GM19035 (cell line): ENCODE data around the gene IFI27L2.
"Not testable (repeated sequence)": the region's sequence is repeated elsewhere in the genome, so short reads cannot be mapped to it uniquely, and the experiment has no call there.

Experiments
- ATAC-seq: cut with Tn5 transposase; IDR thresholded peaks from one replicate; pipeline ENCODE4 v1.9.1; 2021; ENCODE audit not compliant: unreplicated experiment

IFI27L2 gene, protein sequence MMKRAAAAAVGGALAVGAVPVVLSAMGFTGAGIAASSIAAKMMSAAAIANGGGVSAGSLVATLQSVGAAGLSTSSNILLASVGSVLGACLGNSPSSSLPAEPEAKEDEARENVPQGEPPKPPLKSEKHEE

DNA sequence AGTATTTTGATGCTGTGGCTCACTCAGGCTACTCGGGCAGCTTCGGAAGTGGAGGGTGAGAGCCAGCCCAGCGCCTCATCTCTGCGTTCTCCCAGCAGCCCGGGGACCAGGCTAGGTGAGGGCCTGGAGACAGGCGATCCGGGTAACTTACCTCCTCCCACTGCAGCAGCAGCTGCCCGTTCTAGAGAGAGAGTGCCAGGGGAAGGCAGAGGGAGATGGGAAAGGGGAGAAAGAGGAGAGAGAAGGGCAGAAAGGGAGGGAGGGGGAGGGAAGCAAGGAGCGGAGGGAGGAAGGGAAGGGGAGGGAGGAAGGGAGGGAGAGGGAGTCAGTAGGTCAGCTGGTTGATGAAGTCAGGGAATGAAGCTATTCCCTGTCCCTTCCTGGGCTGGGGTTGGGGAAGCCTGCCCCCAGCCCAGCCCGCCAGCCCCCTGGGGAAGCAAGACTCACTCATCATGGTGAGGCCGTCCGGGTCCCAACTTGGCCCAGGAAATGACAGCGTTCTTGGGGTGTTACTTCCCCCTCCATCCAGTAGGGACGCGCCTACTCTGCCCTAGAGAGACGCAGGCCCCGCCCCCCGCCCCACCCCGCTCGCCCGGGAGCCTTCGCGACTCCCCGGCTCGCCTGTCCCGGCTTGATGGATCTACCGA lies at the start of gene IFI27L2:
IFI27L2 (minus strand) TSS at position 494 of the 647 bp plus-strand sequence; CDS start at position 454, 40 bp downstream.
- peak; percentile 89 for ATAC-seq

DNA sequence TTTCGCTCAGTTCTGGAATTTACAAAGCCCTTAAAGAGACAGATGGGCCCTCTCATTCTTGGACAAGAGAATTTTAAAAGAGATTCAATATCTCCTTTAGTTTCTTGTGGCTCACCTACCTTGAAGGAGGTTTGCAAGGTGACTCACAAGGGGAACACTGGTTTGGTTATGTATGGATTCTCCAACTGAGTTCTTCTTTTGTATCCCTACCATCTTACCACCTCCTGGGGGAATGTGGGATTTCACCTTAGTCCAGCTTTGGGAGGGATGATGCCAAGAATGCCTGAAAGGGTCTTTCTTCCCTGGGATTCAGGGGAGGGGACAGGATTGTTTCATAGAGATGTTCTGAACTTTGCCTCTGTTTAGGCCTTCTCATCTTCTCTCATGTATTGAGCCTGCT lies 48.4 kb upstream of the IFI27L2 start:
- ATAC-seq = no peak

DNA sequence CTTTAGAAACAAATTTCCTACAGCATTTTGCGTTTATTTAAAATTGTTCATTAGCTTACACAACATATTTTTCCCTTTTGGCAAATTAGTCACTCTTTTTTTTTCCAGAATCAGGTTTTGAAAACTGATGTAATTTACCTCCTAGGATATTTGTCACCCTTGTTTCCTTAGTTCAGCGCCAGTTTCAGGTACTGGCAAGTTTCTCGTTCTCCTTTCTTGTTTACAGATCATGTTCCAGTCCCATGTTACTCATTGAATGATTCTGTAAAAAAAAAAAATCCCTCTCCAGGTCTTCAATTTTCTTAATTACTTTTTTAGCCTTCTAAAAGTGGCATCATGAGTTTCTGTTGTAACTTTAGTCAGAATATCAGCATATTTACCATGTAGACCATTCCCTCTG lies 47.4 kb upstream of the IFI27L2 start:
- ATAC-seq = no peak

DNA sequence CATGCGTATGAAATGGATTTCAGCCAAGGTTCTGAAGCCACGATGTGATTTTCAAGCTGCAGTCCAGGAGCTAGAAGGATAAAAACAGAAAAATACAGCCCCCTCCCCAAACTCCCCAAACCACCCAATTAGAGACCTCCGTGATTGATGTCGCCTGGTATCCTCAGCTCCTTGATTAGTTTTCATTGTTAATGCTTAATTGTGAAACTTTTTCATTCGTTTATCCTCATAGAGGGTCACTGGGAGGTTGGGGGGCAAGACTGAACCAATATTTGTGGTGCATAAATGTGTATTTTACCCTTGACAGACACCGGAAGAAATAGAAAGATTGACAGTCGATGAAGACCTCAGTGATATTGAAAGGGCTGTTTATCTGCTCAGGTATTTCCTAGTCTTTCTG lies 46.3 kb upstream of the IFI27L2 start:
- no peak for ATAC-seq

DNA sequence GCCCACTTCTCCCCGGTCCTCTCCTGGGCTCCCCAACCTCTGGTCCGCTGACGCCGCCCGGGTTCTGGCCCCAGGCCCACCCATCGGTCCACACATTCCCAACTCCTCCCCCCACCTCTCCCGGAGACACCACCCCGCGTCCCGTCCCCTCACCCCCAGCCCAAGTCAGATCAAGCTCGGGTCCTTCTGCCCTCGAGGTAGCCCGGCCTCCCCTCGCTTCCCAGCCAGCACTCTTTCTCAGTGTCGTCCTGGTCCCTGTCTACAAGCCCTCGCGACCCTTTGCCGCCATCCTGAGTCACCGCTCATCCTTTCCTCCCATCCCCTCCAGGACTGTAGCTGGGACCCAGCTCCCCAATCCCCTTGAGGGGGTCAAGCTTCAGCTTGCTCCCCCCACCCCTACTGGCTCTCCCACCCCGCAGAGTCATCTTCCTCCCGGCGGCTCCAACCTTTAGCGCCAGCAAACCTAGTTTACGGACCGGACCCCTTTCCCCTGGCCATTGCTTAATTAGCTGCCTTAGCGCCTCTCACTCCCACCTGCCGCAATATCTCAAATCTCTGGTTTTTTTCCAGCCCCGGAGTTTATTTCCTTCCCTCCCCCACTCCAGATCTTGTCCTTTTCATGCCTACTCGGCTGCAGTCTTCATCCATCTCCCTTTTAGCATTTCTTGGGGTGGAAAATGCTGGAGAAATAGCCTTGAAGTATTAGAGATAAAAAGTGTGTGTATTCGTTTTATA lies 45.8 kb upstream of the IFI27L2 start:
- ATAC-seq = no peak

DNA sequence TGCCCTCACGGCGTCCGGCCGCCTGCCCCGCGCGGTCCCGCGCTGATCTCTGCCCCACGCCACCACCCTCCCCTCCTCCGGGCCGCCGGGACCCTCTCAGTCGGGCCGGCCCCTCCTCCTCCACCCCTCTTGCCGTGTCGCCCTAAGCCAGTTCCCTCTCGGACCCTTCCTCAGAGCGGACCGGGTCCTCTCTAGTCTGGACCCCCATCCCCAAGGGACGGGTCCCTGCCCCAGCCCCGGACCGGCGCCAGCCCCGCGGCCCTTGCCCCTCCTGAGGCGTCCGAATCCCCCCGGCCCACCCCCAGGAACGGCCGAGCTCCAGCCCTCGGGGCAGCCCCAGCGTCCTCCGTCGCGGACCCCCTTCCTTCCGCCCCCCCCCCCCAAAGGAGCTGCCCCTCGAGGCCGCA lies 45.2 kb upstream of the IFI27L2 start:
- ATAC-seq = peak; percentile 21

DNA sequence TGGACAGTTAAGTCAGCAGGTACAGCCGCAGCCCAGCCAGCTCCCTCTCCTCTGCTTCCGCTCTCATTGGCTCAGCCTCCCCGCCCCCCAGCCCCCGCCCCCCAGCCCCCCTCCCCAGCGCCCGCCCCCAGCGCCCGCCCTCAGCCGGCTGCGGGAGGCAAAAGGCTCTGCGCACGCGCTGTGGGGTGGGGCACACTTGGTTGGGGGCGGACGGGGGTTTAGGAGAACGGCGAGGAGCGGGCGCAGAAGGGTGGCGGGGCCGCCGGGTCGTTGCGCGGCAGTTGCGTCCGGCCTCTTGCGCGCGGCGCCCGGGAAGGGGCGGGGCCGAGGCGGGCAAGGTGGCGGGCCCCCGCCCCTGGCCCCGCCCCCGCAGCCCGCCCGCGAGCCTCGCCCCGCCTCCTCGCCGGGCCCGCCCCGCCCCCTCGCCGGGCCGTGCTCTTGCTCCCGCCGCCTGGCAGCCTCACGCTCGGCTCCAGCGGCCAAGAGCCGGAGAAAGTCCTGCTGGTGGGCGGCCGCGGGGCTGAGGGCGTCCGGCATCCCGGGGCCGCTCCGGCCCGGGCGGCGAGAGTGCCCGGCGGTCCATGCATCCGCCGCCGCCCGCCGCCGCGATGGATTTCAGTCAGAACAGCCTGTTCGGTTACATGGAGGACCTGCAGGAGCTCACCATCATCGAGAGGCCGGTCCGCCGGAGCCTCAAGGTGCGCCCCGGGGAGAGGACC lies 44.6 kb upstream of the IFI27L2 start, which contains the start of gene PPP4R4:
PPP4R4 (plus strand) TSS at position 438 of the 719 bp plus-strand sequence; CDS start at position 582, 144 bp downstream.
- ATAC-seq = peak; percentile 78

DNA sequence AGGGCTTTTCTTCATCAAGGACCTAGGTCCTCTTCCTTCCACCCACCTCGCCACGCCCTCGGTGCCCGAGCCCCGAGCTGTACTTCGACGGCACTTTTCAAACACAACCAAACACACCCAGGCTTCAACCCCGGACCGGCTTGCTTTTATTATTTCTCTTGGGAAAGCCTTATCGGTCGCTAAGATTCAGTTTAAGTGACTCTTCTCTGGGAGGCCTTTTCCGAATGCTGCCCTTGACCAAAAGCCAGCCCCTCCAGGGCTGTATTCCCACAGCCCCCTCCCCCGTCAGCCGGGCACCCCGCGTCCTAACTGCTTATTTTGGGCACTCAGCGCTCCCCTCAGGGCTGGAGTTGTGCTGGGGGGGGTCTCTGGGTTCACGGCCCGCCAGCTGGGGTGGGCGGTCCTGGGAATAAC lies 44.1 kb upstream of the IFI27L2 start:
- ATAC-seq = no peak

DNA sequence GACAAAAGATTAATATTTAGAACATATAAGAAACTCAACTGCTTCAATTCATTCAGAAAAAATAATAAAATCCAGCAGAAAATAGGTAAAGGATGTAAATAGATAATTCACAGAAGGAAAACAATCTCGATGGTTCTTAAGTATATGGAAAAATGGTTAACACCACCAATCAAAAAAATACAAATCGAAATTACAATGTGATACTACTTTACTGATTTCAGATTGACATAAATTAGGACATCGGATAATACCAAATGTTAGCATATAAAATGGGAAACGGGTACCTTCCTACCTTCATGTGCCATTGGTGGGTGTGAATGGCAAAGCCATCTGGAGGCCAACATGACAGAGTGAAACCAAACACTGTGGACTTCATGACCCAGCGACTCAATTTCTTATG lies 43.1 kb upstream of the IFI27L2 start:
- ATAC-seq = no peak

DNA sequence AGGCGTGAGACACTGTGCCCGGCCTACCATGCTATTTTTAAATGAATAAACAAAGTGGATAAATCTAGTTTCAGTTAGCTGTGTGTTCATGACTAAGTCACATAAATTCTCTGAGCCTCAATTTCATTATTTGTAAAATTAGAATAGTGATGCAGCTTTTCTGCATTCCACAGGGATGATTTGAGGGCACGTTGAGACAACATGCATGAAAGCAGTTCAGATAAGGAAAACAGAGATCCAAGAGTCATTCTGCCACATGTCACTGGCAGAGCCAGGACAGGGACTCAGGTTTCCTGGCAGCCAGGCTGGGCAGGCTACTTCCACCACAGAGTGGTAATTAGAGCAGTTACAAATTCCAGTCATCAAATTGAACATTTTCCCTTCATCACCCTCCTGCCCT lies 41.8 kb upstream of the IFI27L2 start:
- no peak for ATAC-seq

DNA sequence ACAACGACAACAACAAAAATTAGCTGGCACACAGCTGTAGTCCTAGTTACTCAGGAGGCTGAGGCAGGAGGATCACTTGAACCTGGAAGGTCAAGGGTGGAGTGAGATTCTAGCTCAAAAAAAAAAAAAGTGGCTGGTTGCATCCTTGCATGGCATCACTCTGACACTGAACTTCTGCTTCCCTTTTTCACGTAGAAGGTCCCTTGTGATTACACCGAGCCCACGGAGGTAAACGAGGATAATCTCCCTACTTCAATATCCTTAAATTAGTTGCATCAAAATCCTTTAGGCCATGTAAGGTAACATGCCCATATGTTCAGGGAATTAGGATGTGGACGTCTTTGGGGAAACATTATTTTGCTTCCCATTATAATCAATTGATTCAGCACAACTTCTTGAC lies 40.7 kb upstream of the IFI27L2 start:
- no peak for ATAC-seq

DNA sequence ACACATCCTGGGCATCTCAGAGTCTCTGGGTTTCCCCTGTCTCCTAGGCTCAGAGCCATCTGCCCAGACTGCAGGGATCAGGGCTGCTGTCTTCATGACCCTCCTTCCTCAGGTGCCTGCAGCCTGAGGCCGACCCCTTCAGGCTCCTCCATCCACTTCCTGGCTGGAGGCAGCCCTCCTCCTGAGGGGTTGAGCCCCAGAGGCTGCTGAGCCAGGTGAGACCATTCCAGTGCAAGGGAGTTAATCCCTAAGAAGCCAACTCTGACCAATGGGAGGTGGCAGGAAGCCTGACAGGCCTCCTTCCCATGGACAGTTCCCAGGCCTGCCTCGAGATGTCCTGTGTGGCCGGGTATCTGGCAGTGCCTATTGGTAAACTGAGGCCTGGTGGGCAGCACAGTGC lies 36.3 kb upstream of the IFI27L2 start:
- ATAC-seq = no peak

DNA sequence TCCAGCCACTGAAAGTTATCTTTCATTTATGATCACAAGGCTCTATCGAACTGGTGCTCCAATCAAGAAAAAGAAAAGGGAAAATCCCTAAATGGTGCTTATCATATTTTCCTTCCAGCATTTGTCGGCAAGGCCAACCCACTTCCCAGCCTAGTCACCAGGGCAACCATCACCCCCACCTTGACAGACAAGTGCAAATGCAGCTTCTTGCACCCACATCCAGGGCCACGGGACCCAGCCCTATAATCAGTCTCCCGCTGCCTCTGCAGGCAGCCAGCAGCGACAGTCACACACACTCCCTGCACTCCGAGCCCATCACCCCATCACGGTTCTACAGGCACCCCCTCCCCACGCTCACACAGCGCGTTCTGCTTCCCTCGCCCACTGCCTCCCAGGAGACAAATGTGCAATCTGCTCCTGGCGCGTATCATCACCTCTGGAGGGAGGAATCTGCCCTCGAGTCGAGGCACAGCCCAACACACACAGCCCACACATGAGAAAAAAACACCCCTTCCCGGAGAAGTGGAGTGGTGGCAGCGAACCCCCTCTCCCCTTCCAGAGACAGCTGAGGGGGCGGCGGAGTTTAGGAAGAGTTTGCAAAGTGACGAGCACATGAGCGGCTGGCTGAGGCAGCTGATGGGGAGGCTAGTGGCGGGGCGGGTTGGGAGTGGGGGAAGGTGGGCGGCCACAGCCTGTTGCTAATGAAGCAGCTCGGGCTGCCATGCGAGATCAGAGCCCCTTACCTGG lies 35.5 kb upstream of the IFI27L2 start:
- no peak for ATAC-seq

DNA sequence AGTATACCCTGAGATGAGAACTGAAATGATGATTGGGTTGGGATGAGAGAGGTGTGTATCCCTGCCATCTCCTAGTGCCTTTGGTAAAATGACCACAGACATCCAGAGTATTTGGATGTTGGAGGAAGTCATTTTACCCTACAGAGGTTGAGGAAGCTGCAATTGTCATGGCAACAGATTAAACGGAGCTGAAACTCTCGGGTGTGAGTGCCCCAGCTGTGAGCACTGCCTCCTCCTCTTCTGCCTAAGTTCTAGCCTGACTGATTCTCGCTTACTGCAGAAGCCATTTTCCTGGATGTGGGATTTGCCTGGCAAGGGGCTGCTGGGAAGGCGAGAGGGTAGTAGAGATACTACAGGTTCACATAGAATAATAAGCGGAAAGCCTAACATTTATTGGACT lies 34.4 kb upstream of the IFI27L2 start:
- ATAC-seq = no peak

DNA sequence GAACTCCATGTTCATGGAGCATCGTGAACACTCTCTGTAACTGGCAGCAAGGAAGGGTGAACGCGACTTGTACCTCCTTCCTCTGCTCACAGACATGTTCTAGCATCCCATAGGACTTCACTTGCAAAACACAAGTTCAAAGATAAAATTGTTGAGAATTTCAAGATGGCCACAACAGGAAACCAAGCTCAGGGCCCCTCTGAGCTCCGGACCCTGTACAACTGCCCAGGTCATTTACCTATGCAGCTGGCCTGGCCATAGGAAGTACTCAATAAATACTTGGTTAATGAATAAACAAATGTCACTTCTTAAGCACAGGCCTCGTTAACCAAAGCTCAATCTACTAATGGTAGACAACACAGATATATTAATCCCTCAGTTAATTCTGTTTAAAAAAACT lies 33.1 kb upstream of the IFI27L2 start:
- ATAC-seq = no peak

DNA sequence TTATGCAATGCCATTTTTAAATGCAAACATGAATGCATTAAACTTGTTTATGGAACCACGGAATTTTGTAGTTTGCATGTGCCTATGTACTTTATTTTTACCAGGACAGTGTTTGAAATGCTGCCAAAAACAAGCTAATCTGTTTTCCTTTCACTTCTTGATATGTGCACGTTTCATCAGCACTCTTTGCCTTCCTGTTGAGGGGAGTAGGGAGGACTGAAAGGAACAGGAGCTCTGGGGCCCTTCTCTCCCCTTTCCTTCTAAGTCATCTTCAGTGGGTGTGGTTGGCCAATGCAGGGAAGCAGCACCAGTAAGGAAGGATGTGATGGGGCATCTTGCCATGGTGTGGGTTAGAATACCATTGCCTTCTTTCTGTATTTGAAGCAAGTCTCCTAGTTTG lies 32.6 kb upstream of the IFI27L2 start:
- ATAC-seq = no peak

DNA sequence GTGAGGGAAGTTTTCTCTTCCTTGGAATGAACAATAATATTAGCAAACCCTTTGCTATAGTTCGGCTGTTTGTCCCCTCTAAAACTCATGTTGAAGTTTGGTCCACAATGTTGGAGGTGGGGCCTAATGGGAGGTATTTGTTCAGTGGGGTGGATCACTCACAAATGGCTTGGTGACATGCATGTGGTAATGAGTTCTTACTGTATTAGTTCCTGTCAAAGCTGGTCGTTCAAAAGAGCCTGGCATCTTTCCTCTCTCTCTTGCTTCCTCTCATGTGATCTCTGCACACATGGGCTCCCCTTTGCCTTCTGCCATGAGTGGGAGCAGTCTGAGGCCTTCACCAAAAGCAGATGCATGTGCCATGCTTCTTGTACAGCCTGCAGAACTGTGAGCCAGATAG lies 31.7 kb upstream of the IFI27L2 start:
- ATAC-seq = no peak

DNA sequence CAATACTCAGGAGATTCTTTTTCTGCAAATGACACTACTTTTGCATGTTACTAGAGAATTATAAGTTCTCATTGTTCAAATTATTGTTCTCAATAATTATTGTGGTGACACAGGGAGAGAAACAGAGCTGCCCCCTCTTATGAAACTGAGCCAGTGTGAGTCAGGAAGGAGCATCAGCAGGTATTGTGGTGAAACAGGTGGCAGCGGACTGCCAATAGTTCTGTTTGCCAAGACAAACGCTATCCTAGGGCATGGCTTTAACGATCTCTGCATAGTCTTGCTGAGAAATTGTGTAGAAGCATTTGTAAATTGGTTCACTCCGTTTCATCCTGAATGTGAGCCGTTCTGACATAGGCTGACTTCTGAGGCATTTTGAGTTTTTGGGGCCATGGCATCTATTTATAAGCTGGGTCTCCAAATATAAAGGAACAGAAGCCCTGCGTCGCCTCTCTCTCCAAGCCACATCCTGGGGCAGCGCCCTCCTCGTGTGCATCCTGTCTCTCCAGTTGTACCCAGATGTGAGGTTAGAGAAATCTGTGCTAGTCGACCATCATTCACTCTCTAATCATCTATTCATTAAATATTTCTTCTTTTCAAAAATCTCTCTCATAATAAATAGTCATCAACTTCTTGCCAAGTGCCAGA lies 29.0 kb upstream of the IFI27L2 start:
- ATAC-seq = no peak

DNA sequence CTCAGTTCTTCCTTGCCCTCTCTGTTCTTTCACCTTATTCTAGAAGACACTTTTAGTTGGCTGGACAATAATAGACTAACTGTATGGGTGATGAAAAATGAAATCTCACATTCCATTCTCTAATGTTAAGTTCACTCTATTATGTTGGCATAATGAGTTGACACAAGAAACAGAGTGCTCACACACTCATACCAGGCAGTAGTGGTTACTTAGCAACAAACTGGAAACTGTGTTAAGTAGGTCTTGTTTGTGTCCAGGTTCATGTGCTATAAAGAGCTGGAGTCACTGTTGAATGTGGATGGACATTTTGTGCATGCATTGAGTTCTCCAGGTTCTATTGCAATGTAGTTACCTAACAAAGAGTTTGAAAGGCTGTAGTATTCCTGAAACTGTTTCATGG lies 27.8 kb upstream of the IFI27L2 start:
- no peak for ATAC-seq

DNA sequence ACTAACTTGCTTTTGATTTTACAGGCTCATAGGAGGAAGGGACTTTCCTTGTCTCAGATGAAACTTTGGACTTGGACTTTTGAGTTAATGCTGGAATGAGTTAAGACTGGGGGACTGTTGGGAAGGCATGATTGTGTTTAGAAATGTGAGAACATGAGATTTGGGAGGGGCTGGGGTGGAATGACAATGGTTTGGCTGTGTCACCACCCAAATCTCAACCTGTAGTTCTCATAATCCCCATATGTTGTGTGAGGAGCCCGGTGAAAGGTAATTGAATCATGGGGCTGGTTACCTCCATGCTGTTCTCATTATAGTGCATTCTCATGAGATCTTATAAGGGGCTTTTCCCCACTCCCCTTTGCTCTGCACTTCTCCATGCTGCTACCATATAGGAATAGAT lies 26.7 kb upstream of the IFI27L2 start:
- ATAC-seq = not testable (repeated sequence)
